ENCODE measurements around the gene HBZ. TPM values are rescaled to one million over a fixed set of nuclear protein-coding genes. Genes with fewer than 3 reads are reported as not detected.

HBZ gene
- total and polyA plus RNA-seq, 9 of the 15 experiments (the other 6 are each of a cell fraction or from before 2014, with no cell fraction given) = 58.0 to 610 (median 113) TPM

DNA sequence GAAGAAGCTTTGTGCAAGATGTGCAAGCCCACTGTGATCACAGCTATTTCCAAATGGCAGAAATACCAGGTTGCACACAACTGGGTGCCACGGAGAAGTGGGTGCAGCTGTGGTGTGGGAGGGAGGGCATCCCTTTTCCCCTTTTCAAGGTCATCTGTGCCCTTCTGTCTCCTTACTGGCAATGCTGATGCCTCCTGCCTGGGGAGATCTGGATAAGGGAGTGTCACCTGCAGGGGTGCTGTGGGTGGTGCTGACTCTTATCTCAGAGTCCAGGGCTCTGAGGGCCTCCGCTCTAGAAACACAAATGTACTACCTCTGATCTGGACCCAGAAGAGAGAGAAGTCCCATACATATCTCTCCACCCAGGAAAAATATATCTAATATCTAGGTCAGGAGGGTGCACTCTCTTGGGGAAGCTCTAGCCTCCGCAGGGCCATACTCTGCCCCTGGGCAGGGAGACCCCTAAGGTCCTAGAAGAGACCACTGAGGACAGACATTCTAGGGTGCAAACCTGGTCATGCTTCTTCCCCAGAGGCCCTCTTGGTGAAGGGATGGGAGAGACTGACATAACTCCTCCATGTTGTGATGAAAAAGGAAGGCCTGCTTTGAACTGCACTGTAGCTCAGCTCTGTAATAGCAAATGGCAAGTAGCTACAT lies 32.5 kb upstream of the HBZ start (continued):
- no peak for TF ChIP-seq EWSR1 (IDR thresholded peaks at IDR 0.05; ENCODE audit: borderline replicate concordance, low read depth, partially characterized antibody)
- TF ChIP-seq, protein P1, sequence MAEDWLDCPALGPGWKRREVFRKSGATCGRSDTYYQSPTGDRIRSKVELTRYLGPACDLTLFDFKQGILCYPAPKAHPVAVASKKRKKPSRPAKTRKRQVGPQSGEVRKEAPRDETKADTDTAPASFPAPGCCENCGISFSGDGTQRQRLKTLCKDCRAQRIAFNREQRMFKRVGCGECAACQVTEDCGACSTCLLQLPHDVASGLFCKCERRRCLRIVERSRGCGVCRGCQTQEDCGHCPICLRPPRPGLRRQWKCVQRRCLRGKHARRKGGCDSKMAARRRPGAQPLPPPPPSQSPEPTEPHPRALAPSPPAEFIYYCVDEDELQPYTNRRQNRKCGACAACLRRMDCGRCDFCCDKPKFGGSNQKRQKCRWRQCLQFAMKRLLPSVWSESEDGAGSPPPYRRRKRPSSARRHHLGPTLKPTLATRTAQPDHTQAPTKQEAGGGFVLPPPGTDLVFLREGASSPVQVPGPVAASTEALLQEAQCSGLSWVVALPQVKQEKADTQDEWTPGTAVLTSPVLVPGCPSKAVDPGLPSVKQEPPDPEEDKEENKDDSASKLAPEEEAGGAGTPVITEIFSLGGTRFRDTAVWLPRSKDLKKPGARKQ (CRISPR knock-in tag; IDR thresholded peaks at IDR 0.05) = no peak
- TF ChIP-seq PTRF (tag; IDR thresholded peaks at IDR 0.05) = 0 out of 2 replicates have a peak, but pooled peaks have one; percentile 13
- peak; percentile 60; the same call in 1 of the 2 replicates for TF ChIP-seq DMBX1 (CRISPR knock-in tag; IDR thresholded peaks at IDR 0.05; ENCODE audit: borderline replicate concordance)
- TF ChIP-seq BRD9 (IDR thresholded peaks at IDR 0.05; ENCODE audit: low read depth, partially characterized antibody) = no peak
- peak; percentile 87 for TF ChIP-seq KLF16 (IDR thresholded peaks at IDR 0.05)
- TF ChIP-seq SAP30 (IDR thresholded peaks at IDR 0.05; ENCODE audit: borderline replicate concordance, insufficient read depth, low read depth, low read length, poor library complexity, severe bottlenecking) = peak; percentile 16
- TF ChIP-seq KDM2B (CRISPR knock-in tag; IDR thresholded peaks at IDR 0.05) = no peak
- TF ChIP-seq RAD21 (CRISPR knock-in tag; conservative IDR thresholded peaks at IDR 0.05 in 1 of 2, IDR thresholded peaks at IDR 0.05 in 1 of 2) = no peak
- no peak for TF ChIP-seq BRF1 (IDR thresholded peaks at IDR 0.05; ENCODE audit: borderline replicate concordance, extremely low read depth, insufficient read length)
- no peak for TF ChIP-seq RBM22 (IDR thresholded peaks at IDR 0.05; ENCODE audit: low read depth, low read length, poor library complexity, severe bottlenecking)
- peak; percentile 90 for TF ChIP-seq ARID1B (IDR thresholded peaks at IDR 0.05)
- peak; percentile 89 for TF ChIP-seq TEAD4 (IDR thresholded peaks at IDR 0.05; ENCODE audit: low read length)
- TF ChIP-seq TEAD4 (CRISPR knock-in tag; IDR thresholded peaks at IDR 0.05; ENCODE audit: borderline replicate concordance) = no peak
- no peak for TF ChIP-seq ZNF212 (CRISPR knock-in tag; IDR thresholded peaks at IDR 0.05)
- TF ChIP-seq, protein P2, sequence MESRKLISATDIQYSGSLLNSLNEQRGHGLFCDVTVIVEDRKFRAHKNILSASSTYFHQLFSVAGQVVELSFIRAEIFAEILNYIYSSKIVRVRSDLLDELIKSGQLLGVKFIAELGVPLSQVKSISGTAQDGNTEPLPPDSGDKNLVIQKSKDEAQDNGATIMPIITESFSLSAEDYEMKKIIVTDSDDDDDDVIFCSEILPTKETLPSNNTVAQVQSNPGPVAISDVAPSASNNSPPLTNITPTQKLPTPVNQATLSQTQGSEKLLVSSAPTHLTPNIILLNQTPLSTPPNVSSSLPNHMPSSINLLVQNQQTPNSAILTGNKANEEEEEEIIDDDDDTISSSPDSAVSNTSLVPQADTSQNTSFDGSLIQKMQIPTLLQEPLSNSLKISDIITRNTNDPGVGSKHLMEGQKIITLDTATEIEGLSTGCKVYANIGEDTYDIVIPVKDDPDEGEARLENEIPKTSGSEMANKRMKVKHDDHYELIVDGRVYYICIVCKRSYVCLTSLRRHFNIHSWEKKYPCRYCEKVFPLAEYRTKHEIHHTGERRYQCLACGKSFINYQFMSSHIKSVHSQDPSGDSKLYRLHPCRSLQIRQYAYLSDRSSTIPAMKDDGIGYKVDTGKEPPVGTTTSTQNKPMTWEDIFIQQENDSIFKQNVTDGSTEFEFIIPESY (CRISPR knock-in tag; IDR thresholded peaks at IDR 0.05) = no peak
- TF ChIP-seq, protein P3, sequence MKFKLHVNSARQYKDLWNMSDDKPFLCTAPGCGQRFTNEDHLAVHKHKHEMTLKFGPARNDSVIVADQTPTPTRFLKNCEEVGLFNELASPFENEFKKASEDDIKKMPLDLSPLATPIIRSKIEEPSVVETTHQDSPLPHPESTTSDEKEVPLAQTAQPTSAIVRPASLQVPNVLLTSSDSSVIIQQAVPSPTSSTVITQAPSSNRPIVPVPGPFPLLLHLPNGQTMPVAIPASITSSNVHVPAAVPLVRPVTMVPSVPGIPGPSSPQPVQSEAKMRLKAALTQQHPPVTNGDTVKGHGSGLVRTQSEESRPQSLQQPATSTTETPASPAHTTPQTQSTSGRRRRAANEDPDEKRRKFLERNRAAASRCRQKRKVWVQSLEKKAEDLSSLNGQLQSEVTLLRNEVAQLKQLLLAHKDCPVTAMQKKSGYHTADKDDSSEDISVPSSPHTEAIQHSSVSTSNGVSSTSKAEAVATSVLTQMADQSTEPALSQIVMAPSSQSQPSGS (CRISPR knock-in tag; IDR thresholded peaks at IDR 0.05) = no peak
- TF ChIP-seq ZC3H8 (IDR thresholded peaks at IDR 0.05) = no peak
- no peak for TF ChIP-seq TAF7 (tag; IDR thresholded peaks at IDR 0.05)
- TF ChIP-seq HDAC6 (IDR thresholded peaks at IDR 0.05; ENCODE audit: low read depth, low read length) = no peak
- TF ChIP-seq ZNF197 (CRISPR knock-in tag; IDR thresholded peaks at IDR 0.05; ENCODE audit: low read depth) = 0 out of 2 replicates have a peak, but pooled peaks have one; percentile 74
- no peak for TF ChIP-seq ZNF561 (CRISPR knock-in tag; conservative IDR thresholded peaks at IDR 0.05)
- TF ChIP-seq EP300 (IDR thresholded peaks at IDR 0.05; ENCODE audit: low read length) = peak; percentile 76
- no peak for TF ChIP-seq ZNF24 (IDR thresholded peaks at IDR 0.05)
